ENCODE results near the gene OSCP1. TPM values are rescaled to one million over a fixed set of nuclear protein-coding genes. Genes with fewer than 3 reads are reported as not detected.
A peak's percentile ranks its signal among the peaks of the same experiment; 100 is the strongest.

The OSCP1 gene
- total and polyA plus RNA-seq, 9 donors = 9.1 to 27.7 (median 12.2) TPM

DNA sequence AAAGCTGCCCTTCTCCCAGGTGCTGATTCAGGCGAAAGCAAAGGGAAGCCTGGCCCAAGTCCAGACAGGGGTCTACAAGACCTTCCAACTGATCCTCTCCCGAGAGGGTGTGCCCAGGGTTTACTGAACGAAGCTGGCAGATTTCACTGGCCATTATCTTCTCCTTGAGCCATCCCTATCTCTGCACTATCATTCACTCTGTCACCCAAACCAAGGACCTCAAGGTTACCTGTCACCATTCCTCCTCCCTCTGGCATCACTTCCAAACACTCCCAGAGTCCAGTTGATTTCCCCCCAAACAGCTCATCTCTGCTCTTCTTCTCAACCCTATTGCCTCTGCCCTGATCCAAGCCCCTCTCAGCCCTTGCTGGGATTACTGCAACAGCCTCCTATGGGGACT lies 69.5 kb downstream of the OSCP1 start:
- Histone ChIP-seq H3K27me3 (no peaks in the 10 kb centered on the region), H3K4me1 (ENCODE audit: insufficient read depth) (peaks cover 33% of the 10 kb centered on the region), H3K27ac (peak overlapping the region; percentile 77 to 95), H3K36me3 (no peaks in the 10 kb centered on the region), H3K9me3 (no peaks in the 10 kb centered on the region), H3K4me3 (no peak overlapping the region)
- intact Hi-C loops (cut with DNase I) = loop anchor here in 1 of 4 donors (5.0 kb wide), 1 partner anchor 58 kb away; the partner anchor contains the start of gene EVA1B
- 32 to 45% (median 39%) methylated on average over 3 of the region's 3 CpGs for WGBS, 3 donors
- TF ChIP-seq, protein P1, sequence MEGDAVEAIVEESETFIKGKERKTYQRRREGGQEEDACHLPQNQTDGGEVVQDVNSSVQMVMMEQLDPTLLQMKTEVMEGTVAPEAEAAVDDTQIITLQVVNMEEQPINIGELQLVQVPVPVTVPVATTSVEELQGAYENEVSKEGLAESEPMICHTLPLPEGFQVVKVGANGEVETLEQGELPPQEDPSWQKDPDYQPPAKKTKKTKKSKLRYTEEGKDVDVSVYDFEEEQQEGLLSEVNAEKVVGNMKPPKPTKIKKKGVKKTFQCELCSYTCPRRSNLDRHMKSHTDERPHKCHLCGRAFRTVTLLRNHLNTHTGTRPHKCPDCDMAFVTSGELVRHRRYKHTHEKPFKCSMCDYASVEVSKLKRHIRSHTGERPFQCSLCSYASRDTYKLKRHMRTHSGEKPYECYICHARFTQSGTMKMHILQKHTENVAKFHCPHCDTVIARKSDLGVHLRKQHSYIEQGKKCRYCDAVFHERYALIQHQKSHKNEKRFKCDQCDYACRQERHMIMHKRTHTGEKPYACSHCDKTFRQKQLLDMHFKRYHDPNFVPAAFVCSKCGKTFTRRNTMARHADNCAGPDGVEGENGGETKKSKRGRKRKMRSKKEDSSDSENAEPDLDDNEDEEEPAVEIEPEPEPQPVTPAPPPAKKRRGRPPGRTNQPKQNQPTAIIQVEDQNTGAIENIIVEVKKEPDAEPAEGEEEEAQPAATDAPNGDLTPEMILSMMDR (IDR thresholded peaks at IDR 0.05) = no peak
- TF ChIP-seq EP300 (IDR thresholded peaks at IDR 0.05) = no peak
- no peak for TF ChIP-seq POLR2A (IDR thresholded peaks at IDR 0.05)
- peak in 1 of 5 donors; percentile 41 for DNase-seq

DNA sequence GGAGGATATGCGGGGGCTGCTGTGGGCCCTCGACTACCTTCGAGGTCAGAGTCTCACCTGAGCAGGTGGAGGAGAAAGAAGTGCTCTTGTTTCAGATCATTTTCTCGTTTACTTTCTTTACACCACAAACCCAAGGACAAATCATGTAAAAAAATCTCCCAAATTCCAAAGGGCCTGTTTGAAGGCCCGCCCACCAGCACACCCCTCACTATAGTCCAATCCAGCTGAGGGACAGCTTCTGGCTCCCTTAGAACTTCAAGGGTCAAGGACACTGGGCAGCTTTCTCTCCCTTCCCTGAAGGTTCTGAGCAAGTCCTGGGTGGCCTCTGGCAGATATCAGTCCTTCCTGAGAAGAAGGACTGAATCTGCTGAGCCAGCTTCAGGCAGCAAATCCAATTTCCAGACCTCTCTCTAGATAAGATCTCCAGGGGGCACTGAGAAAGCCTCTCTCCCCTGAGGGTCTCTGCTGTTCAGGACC lies 70.1 kb downstream of the OSCP1 start:
- peak overlapping the region; percentile 77 to 95 for H3K27ac ChIP-seq
- DNase-seq = peak; percentile 74 to 90 (median 83)

GRCh38 chr1:36377791-36378492 lies 72.3 kb downstream of the OSCP1 start:
- Histone ChIP-seq H3K9me3 (no peaks in the 10 kb centered on the region), H3K4me1 (ENCODE audit: insufficient read depth) (peaks cover 41% of the 10 kb centered on the region), H3K27ac (peak overlapping the region in 1 of 2 donors; percentile 95), H3K27me3 (no peaks in the 10 kb centered on the region), H3K36me3 (no peaks in the 10 kb centered on the region), H3K4me3 (no peak overlapping the region)
- 82 to 89% (median 84%) methylated on average over 4 of the region's 4 CpGs for WGBS, 3 donors
- intact Hi-C loops (cut with DNase I) = loop anchor here in 1 of 4 donors (2.0 kb wide), 1 partner anchor 63 kb away; no protein-coding TSS in a partner anchor
- no peak for TF ChIP-seq POLR2A (IDR thresholded peaks at IDR 0.05)
- no peak for TF ChIP-seq EP300 (IDR thresholded peaks at IDR 0.05)
- TF ChIP-seq, protein P1 (IDR thresholded peaks at IDR 0.05) = no peak
- no peak for DNase-seq

More for the DNA sequence above, 70.1 kb downstream of the OSCP1 start:
- Histone ChIP-seq H3K4me3 (no peak overlapping the region), H3K36me3 (no peaks in the 10 kb centered on the region), H3K4me1 (ENCODE audit: insufficient read depth) (peaks cover 33% of the 10 kb centered on the region), H3K9me3 (no peaks in the 10 kb centered on the region), H3K27me3 (no peaks in the 10 kb centered on the region)
- intact Hi-C loops (cut with DNase I) = loop anchor here in 1 of 4 donors (5.0 kb wide), 1 partner anchor 58 kb away; the partner anchor contains the start of gene EVA1B
- TF ChIP-seq EP300 (IDR thresholded peaks at IDR 0.05) (no peak), POLR2A (IDR thresholded peaks at IDR 0.05) (peak; percentile 38)
- TF ChIP-seq, protein P1 (IDR thresholded peaks at IDR 0.05) = no peak
- WGBS, 3 donors = 7 to 28% (median 8%) methylated on average over 5 of the region's 5 CpGs

- Histone ChIP-seq H3K9me3 (no peaks in the 10 kb centered on the region), H3K27ac (peak overlapping the region in 1 of 2 donors; percentile 70), H3K4me1 (ENCODE audit: insufficient read depth) (peaks cover 26% of the 10 kb centered on the region), H3K4me3 (no peak overlapping the region), H3K36me3 (no peaks in the 10 kb centered on the region), H3K27me3 (no peaks in the 10 kb centered on the region)
- DNase-seq = no peak
- intact Hi-C loops (cut with DNase I) = no loop called here
- no peak for TF ChIP-seq EP300 (IDR thresholded peaks at IDR 0.05)
- no peak for TF ChIP-seq POLR2A (IDR thresholded peaks at IDR 0.05)
- TF ChIP-seq, protein P1 (IDR thresholded peaks at IDR 0.05) = no peak
- WGBS, 3 donors = 70 to 91% (median 84%) methylated on average over 3 of the region's 3 CpGs
These were observed 77.6 kb downstream of the OSCP1 start for GRCh38 chr1:36372617-36373016.
